Mucosa of stomach (tissue), 1 donor: ENCODE measurements around the gene ATP13A1.

Source experiments
- H3K27me3 ChIP-seq: one replicate; pipeline ENCODE4 v1.7.0; 2013; ENCODE audit warnings: mild to moderate bottlenecking, low read length; ENCODE audit not compliant: control insufficient read depth, insufficient read depth
- H3K36me3 ChIP-seq: one replicate; pipeline ENCODE4 v1.7.0; 2013; ENCODE audit warnings: low read length; ENCODE audit not compliant: control insufficient read depth, insufficient read depth
- H3K4me1 ChIP-seq: one replicate; pipeline ENCODE4 v1.7.0; 2013; ENCODE audit warnings: mild to moderate bottlenecking, low read length; ENCODE audit not compliant: control insufficient read depth, insufficient read depth
- H3K4me3 ChIP-seq: one replicate; pipeline ENCODE4 v1.7.0; 2013; ENCODE audit warnings: low read length
- H3K9ac ChIP-seq: one replicate; pipeline ENCODE4 v1.7.0; 2013; ENCODE audit warnings: mild to moderate bottlenecking, low read length, moderate library complexity
- H3K9me3 ChIP-seq: one replicate; pipeline ENCODE4 v1.7.0; 2013; ENCODE audit warnings: mild to moderate bottlenecking, low read length, moderate library complexity; ENCODE audit not compliant: control insufficient read depth
- donor health status: Pancreatic carcinoma.

Gene ATP13A1

DNA sequence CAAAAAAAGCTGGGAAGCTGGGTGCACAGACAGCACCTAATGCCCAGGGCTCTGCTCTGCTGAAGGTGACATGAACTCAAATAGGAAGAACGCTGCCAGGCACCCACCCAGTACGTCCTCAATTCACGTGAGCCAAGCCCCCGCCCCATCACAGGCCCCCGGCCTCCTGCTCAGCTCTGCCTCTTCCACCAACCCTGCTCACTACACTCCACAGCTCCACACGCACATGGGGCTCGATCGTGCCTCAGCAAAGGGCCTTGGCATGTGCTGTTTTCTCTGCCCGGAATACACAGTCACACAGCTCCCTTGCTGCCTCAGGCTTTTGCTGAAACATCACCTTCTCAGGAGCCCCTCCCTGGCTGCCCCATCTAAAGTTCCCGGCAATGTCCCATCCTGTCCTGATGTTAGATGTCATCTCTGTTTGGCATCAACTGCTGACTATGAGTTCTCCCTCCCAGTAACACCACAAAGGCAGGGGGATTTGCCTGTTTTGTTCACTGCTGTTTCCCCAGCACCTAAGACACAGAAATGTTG is 2.3 kb downstream of the ATP13A1 start:
- Histone ChIP-seq H3K27me3 (no peaks in the 10 kb centered on the region), H3K36me3 (peaks cover 14% of the 10 kb centered on the region), H3K4me3 (no peak overlapping the region), H3K4me1 (peaks cover 15% of the 10 kb centered on the region), H3K9me3 (no peaks in the 10 kb centered on the region), H3K9ac (no peak overlapping the region)

DNA sequence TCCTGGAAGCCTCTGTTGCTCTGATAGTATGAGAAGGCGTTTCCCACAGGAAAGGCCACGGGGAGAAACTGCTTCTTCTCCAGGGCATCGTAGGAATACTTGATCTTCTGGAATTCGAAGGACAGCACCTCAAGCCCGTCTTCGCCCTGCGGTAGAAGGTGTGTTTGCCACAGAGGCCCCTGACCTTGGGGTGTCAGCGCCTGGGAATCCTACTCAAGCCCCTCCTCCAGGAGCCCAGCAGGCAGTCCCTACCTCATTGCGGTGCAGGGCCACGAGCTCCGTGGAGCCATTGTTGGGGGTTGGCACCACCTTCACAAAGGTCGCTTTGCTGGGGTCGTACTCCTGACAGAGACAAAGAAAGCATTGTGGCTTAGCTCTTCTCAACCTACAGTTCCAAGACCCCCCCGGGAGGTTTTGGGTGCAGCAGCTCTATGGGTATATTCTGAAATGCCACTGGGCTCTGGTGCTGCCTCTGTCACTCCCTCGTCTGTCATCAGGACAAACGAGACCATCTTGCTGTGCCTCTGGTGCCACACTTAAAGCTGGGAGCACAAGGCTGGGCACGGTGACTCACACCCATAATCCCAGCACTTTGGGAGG is 3.7 kb downstream of the ATP13A1 start:
- H3K4me3 ChIP-seq, result no peak overlapping the region
- H3K9me3 ChIP-seq, result no peaks in the 10 kb centered on the region
- no peak overlapping the region for H3K9ac ChIP-seq
- no peaks in the 10 kb centered on the region for H3K27me3 ChIP-seq
- H3K4me1 ChIP-seq, result peaks cover 15% of the 10 kb centered on the region
- peaks cover 23% of the 10 kb centered on the region for H3K36me3 ChIP-seq

DNA sequence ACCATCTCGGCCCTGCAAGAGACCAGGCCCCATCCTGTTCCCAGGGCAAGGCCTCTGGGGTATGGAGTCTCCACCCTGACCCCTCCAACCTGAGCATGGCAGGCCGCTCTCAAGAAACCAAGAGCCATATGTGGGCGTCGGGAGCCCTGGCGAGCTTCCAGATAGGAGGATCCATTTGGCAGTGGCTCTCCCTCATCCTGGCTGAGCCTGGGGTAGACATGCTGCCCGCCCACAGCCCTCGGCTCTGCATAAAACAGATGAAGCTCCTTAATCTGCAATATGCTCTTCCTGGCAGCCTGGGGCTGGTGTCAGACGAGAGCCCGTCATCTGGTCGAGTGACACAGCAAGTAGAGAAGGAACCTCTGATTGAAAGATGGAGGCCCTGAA is 6.1 kb downstream of the ATP13A1 start:
- Histone ChIP-seq H3K9me3 (no peaks in the 10 kb centered on the region), H3K4me3 (no peak overlapping the region), H3K36me3 (peaks cover 36% of the 10 kb centered on the region), H3K27me3 (no peaks in the 10 kb centered on the region), H3K9ac (no peak overlapping the region), H3K4me1 (peaks cover 9% of the 10 kb centered on the region)

DNA sequence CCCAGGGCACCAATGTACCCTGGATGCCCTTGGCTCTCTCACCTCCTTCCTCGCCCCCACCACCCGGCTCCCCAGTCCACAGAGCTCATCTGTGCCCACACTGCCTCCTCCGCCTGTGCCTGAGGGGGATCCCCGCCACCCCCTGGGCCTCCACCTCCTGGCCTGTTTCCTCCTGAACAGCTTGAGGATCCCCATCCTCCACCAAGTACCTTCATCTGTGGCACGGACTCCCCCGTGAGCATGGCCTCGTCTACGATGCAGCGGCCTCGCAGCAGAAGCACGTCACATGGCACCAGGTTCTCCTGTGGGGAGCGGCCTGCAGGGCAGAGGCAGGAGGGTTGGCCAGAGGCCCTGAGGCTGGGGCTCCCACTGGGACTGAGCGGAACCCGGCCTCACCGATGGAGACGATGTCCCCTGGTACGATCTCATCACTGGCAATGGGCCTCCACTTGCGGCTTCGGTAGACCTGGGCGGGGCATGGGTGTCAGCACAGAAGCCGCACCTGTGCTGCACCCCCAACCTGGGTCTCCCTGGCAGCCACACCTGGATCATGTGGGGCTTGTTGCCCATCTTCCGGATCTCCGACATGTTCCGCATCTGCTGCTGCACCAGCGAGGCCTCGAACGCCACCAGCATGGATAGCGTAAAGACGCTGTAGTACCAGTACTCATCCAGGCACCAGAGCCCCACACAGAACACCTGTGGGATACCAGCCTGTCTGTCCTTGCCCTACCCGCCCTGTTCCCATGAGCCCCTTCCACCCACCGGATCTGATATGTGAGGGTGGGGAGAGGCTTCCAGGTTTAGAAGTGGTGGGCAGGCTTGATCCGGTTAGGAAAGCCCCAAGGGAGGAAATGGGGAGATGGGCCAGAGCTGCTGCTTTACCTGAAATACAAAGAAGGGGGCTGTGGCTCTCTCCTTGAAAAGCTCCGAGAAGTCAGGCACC is 6.8 kb downstream of the ATP13A1 start:
- Histone ChIP-seq H3K4me1 (peaks cover 4% of the 10 kb centered on the region), H3K9ac (no peak overlapping the region), H3K27me3 (no peaks in the 10 kb centered on the region), H3K9me3 (no peaks in the 10 kb centered on the region), H3K4me3 (no peak overlapping the region), H3K36me3 (peaks cover 37% of the 10 kb centered on the region)

DNA sequence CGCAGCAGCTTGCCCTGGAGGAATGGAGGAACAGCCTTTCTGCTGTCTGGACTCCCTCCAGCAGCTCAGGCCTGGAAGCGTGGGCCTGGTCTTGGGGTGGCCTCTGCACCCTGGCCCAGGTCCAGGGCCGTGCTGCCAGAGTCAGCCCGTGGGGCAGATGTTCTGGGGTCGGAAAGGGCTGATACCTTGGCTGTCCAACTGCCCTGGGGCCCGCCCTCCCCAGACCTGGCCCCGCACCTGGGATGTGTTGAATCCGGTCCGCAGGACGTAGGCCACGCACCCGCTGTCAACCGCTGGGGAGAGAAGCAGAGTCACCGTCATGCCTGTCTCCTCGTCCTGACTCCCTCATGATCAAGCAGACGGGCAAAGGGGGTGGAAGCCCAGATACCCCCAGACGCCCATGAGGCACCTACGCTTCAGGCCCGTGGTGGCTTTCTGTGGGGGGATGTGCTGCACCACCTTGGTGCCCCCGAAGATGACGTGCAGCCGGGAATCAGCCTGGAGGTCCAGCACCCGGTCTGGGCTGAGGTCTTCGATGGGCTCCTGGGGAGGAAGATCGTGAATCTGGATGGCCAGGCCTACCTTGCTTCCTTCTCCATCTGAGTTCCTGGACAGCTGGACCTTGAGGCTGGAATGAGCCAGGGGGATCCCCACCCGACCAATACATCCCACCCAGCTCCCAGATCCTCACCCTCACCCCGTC is 7.7 kb downstream of the ATP13A1 start:
- H3K36me3 ChIP-seq, result peaks cover 40% of the 10 kb centered on the region
- no peaks in the 10 kb centered on the region for H3K4me1 ChIP-seq

DNA sequence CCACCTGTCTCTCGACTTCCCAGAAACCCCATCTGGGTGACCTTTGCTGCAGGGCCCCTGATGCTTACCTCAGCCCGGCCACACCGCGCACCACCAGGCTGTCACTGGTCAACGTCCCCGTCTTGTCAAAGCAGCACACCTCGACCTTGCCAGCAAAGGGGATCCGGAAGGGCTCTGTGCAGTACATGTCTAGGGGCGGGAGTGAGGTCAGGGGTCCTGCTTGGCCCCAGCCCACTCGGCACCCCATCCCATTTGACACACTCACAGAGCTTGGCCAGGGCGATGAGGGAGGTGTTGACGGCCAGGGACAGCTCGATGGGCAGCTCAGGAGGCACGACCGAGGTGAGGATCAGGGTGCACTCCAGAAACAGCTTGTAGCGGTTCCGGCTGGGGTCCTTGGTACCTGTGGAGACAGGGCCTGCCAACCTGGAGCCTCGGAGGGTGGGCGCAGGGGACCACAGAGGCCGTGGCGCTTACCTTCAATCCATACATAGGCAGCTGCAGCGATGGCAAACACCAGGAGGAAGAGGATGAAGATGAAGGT is 8.4 kb downstream of the ATP13A1 start:
- no peak overlapping the region for H3K4me3 ChIP-seq
- no peaks in the 10 kb centered on the region for H3K4me1 ChIP-seq
- H3K9ac ChIP-seq, result no peak overlapping the region
- H3K9me3 ChIP-seq, result no peaks in the 10 kb centered on the region
- H3K36me3 ChIP-seq, result peaks cover 47% of the 10 kb centered on the region
- H3K27me3 ChIP-seq, result no peaks in the 10 kb centered on the region

More for the DNA sequence above, 7.7 kb downstream of the ATP13A1 start:
- H3K9ac ChIP-seq, result no peak overlapping the region
- H3K27me3 ChIP-seq, result no peaks in the 10 kb centered on the region
- no peaks in the 10 kb centered on the region for H3K9me3 ChIP-seq
- no peak overlapping the region for H3K4me3 ChIP-seq

DNA sequence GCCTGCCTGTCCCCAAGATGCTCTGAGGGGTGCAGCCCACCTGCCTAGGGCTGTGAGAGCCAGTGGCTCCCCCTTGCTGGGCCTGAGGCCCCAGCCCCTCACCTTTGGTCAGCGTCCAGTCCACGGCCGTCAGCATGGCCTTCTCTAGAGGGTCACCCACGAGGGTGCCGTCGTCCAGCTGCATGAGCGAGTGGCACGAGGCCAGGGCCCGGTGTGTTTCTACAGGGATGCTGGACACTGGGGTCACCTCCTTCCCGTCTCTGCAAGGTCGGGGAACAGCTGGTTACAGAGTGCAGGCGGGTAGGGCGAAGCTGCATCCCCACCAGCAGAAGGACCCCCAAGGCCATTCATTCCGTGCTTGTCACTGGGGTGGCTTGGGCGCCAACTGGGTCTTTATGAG is 9.0 kb downstream of the ATP13A1 start:
- peaks cover 47% of the 10 kb centered on the region for H3K36me3 ChIP-seq
- no peaks in the 10 kb centered on the region for H3K27me3 ChIP-seq
- H3K4me1 ChIP-seq, result no peaks in the 10 kb centered on the region
- H3K9me3 ChIP-seq, result no peaks in the 10 kb centered on the region
- H3K4me3 ChIP-seq, result no peak overlapping the region
- no peak overlapping the region for H3K9ac ChIP-seq

DNA sequence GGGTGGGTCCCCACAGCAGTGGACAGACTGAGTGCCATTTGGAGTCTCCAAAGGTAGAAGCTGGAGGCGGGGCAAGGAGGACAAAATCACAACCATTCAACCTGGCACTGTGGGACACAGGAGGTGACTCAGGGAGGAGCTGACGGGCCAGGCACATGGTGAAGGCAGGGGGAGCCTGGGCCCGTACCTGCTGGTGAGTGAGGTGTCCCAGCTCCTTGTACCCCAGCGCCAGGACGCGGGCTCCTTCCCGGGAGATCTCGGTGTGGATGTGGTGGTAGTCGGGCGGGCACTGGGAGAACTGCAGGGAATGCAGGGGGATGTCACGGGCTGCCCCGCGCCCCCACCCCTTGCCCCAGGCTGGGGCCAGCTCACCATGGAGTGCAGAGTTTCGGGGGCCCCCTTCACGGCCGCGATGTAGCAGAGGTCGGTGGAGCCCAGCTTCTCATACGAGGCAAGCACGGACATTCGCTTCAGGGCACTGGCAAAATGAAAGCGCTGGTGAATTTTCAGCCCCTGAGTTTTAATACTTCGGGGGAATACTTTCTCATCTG is 9.8 kb downstream of the ATP13A1 start:
- peaks cover 47% of the 10 kb centered on the region for H3K36me3 ChIP-seq
- H3K4me1 ChIP-seq, result no peaks in the 10 kb centered on the region
- H3K27me3 ChIP-seq, result no peaks in the 10 kb centered on the region
- H3K9me3 ChIP-seq, result no peaks in the 10 kb centered on the region
- no peak overlapping the region for H3K9ac ChIP-seq
- H3K4me3 ChIP-seq, result no peak overlapping the region

DNA sequence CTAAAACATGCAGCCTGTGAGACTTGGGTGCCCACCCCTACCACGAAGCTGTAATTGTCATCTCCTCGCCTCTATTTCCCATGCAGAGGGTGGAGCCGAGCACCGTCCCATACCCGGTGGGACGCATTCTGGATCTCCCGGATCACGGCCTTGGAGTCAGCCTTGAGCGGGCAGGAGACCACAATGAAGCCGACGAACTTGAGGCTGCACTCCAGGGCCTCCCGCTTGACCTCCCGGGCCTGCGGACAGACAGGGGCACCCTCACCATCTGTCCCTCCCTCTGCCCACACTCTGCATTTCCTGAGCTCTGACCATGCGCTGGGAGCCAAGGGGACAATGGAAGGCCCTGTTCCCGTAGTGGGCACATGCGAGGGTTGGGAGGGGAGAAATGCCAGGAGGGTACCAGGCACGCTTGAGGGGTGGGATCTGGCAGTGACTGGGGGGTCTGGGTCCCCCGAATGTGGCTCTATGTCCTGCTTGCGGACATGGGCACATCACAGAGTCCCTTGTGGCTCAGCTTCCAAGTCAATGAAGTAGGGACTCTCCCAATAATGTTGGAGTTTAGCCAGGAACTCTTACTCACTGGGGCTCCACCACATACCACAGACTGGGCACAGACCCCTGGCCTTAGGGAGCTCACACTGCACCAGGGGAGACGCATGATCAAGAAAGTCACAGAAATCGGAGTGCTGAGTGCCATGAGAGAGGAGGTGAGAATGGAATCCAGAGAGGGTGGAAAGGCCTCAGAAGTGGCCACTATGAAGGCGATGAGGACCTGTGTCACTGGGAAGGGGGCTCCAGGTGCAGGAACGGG is 10.8 kb downstream of the ATP13A1 start:
- no peaks in the 10 kb centered on the region for H3K4me1 ChIP-seq
- no peaks in the 10 kb centered on the region for H3K9me3 ChIP-seq
- peaks cover 47% of the 10 kb centered on the region for H3K36me3 ChIP-seq
- no peaks in the 10 kb centered on the region for H3K27me3 ChIP-seq
- H3K4me3 ChIP-seq, result no peak overlapping the region
- H3K9ac ChIP-seq, result no peak overlapping the region

DNA sequence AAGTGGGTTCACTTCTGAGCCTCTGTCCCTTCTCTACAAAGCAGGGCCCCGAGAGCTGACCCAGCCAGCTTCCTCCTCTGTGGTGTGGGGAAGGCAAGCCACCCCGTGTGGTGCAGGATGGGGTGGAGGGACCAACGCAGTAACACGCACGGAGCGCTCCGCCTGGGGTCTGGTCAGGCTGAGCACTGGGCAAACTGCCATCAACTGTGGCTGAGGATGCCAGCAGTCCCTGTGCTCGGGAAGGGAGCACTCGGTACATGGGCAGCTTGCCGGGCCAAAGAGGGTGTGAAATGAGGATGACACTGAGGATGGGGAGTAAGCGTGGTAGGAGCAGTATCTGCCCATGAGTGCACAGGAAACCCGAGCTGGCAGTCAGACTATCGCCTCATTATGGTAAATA is 12.4 kb downstream of the ATP13A1 start:
- H3K9me3 ChIP-seq, result no peaks in the 10 kb centered on the region
- peaks cover 45% of the 10 kb centered on the region for H3K36me3 ChIP-seq
- H3K4me3 ChIP-seq, result no peak overlapping the region
- no peak overlapping the region for H3K9ac ChIP-seq
- H3K27me3 ChIP-seq, result no peaks in the 10 kb centered on the region
- no peaks in the 10 kb centered on the region for H3K4me1 ChIP-seq

DNA sequence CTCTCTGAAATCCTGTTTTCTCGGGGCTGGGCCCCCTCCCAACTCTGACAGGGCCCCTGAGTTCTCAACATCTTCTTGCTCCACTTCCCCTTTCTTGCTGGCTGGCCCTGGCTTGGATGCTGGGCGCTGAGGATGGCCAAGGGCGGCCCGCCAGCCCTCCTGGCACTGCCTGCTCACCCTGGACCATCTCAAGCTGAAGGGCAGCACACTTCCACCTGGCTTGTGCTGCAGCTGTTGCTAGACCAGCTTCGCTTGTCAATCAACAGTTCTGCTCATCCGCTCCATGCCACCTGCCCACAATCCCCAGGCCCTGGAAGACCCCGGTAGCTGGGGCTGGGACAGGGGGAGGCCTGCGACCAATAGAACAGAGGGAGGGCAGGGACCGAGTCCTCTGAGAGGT is 13.1 kb downstream of the ATP13A1 start:
- Histone ChIP-seq H3K4me3 (no peak overlapping the region), H3K27me3 (no peaks in the 10 kb centered on the region), H3K4me1 (no peaks in the 10 kb centered on the region), H3K9ac (no peak overlapping the region), H3K36me3 (peaks cover 40% of the 10 kb centered on the region), H3K9me3 (no peaks in the 10 kb centered on the region)
